B cell (primary cell): ENCODE results near the gene TOMM40L. TPM values are rescaled to one million over a fixed set of nuclear protein-coding genes. Genes with fewer than 3 reads are reported as not detected.

Experiments used
- ATAC-seq: fragments of 200-7000 bp; cut with Tn5 transposase; one replicate; pipeline ENCODE4 v1.10.0; 2021; ENCODE audit warnings: low read depth, mild to moderate bottlenecking, moderate number of reproducible peaks, moderate library complexity
- CTCF ChIA-PET: fragments of 350-600 bp; sonication (Branson Sonifier 250); formaldehyde crosslinking; loops from one replicate; lab custom pipeline; 2021; ENCODE audit warnings: antibody characterized with exemption, inconsistent platforms; lab: Charles Lee
- POLR2A ChIA-PET: fragments of 350-600 bp; sonication (Branson Sonifier 250); formaldehyde crosslinking; loops from one replicate; lab custom pipeline; 2021; ENCODE audit warnings: antibody characterized with exemption; lab: Charles Lee
- DNase-seq: peaks from one replicate; pipeline ENCODE4 v3.0.0; 2013
- H2AFZ ChIP-seq: 2 replicates; pipeline ENCODE4 v1.6.1; 2012; ENCODE audit warnings: mild to moderate bottlenecking, low read depth, low read length; ENCODE audit not compliant: insufficient read depth, poor library complexity, severe bottlenecking
- H3K27ac ChIP-seq, 2 donors: 1 replicate in 1 of 2; 2 replicates in 1 of 2; pipeline ENCODE4 v1.5.1; 2012 to 2013; ENCODE audit warnings: low read length in 2 of 2, mild to moderate bottlenecking in 2 of 2, moderate library complexity in 1 of 2
- H3K27me3 ChIP-seq, 4 experiments: fragments of 200-600 bp in 1 of 4; sonication (generic) in 1 of 4; replicated peaks in 1 of 4; 1 replicate in 2 of 4; 2 replicates in 2 of 4; pipeline versions ENCODE4 v1.6.1 to v1.7.0; 2013 to 2016; ENCODE audit warnings: low read length in 3 of 4, mild to moderate bottlenecking in 2 of 4, mixed read lengths in 1 of 4, moderate library complexity in 1 of 4; ENCODE audit not compliant: insufficient read depth in 4 of 4, control insufficient read depth in 3 of 4; ENCODE audit errors: control extremely low read depth in 1 of 4
- H3K36me3 ChIP-seq, 2 experiments: replicated peaks in 1 of 2; 1 replicate in 1 of 2; 2 replicates in 1 of 2; pipeline versions ENCODE4 v1.6.1 to v1.7.1; 2013; ENCODE audit warnings: low read length in 1 of 2; ENCODE audit not compliant: insufficient read depth in 2 of 2, control insufficient read depth in 1 of 2; ENCODE audit errors: control extremely low read depth in 1 of 2, extremely low read depth in 1 of 2
- H3K4me1 ChIP-seq, 2 donors: fragments of 200-600 bp in 1 of 2; sonication (generic) in 1 of 2; 1 replicate in 1 of 2; 2 replicates in 1 of 2; pipeline versions ENCODE4 v1.5.1 to v1.6.1; 2013 to 2017; ENCODE audit warnings: low read length in 2 of 2; ENCODE audit not compliant: control insufficient read depth in 2 of 2, insufficient read depth in 2 of 2
- H3K4me2 ChIP-seq: replicated peaks from 2 replicates; pipeline ENCODE3; 2012; ENCODE audit warnings: mild to moderate bottlenecking, low read depth, low read length; ENCODE audit not compliant: poor library complexity, severe bottlenecking
- H3K4me3 ChIP-seq, 5 experiments: fragments of 200-600 bp in 1 of 5; sonication (generic) in 1 of 5; 1 replicate in 3 of 5; 2 replicates in 2 of 5; pipeline versions ENCODE4 v1.5.1 to v1.7.0; 2011 to 2016; ENCODE audit warnings: low read length in 4 of 5, mild to moderate bottlenecking in 4 of 5, low read depth in 2 of 5, control low read depth in 1 of 5, moderate library complexity in 1 of 5; ENCODE audit not compliant: insufficient read depth in 1 of 5; ENCODE audit errors: control extremely low read depth in 1 of 5, extremely low read depth in 1 of 5
- H3K79me2 ChIP-seq: fragments of 200-600 bp; sonication (generic); one replicate; pipeline ENCODE4 v1.6.0; 2016; ENCODE audit warnings: low read length; ENCODE audit not compliant: control insufficient read depth, insufficient read depth
- H3K9ac ChIP-seq: fragments of 200-600 bp; sonication (generic); 2 replicates; pipeline ENCODE4 v1.6.1; 2017; ENCODE audit warnings: mild to moderate bottlenecking, low read length, moderate library complexity
- H3K9me3 ChIP-seq, 3 donors: one replicate each; pipeline versions ENCODE4 v1.6.1 to v1.7.1; 2013; ENCODE audit warnings: low read length in 2 of 3; ENCODE audit not compliant: control insufficient read depth in 2 of 3, insufficient read depth in 1 of 3; ENCODE audit errors: control extremely low read depth in 1 of 3
- H4K20me1 ChIP-seq: 2 replicates; pipeline ENCODE4 v1.6.0; 2012; ENCODE audit warnings: mild to moderate bottlenecking, low read length; ENCODE audit not compliant: insufficient read depth, control insufficient read depth, poor library complexity, severe bottlenecking
- H3K27ac Mint-ChIP-seq: one replicate; pipeline ENCODE4 v1.8.0; 2021; ENCODE audit warnings: mixed read lengths
- H3K27me3 Mint-ChIP-seq: one replicate; pipeline ENCODE4 v1.8.0; 2021; ENCODE audit warnings: mixed read lengths
- H3K4me1 Mint-ChIP-seq: one replicate; pipeline ENCODE4 v1.8.0; 2021; ENCODE audit warnings: mixed read lengths
- H3K4me3 Mint-ChIP-seq: one replicate; pipeline ENCODE4 v1.8.0; 2021; ENCODE audit warnings: mixed read lengths
- H3K9me3 Mint-ChIP-seq: one replicate; pipeline ENCODE4 v1.8.0; 2022; ENCODE audit warnings: mixed read lengths; ENCODE audit not compliant: insufficient read depth
- EZH2 ChIP-seq: IDR thresholded peaks from 2 replicates; pipeline ENCODE4 v1.6.1; 2012; ENCODE audit warnings: borderline replicate concordance, low read depth, mild to moderate bottlenecking, moderate library complexity, low read length; ENCODE audit not compliant: insufficient read depth, poor library complexity, severe bottlenecking
- WGBS: methylation state at CpG from one replicate; pipeline ENCODE4 v1.1.5; 2013; ENCODE audit warnings: missing lambda C conversion rate; ENCODE audit not compliant: insufficient coverage; 5-methylcytosine and 5-hydroxymethylcytosine counted together
- intact Hi-C: fragments of 100-400 bp; cut with micrococcal nuclease; formaldehyde crosslinking; loops from one replicate; pipeline ENCODE4 v1.10.0; 2022
- polyA plus RNA-seq: library from polyadenylated mRNA; depleted of rRNA; stranded (reverse); fragments of >200 nt; gene quantifications from 2 replicates; pipeline ENCODE4 v1.2.3, GENCODE V29; 2012
- total RNA-seq, 2 donors: library from RNA; stranded (reverse); fragments of 120-200 nt in 1 of 2; gene quantifications; 1 replicate in 1 of 2; 2 replicates in 1 of 2; pipeline versions ENCODE4 v1.2.3 to v1.2.4, GENCODE V29; 2013 to 2022
- TF ChIP-seq, protein P1 (sequence below): fragments of 200-600 bp; IDR thresholded peaks from one replicate; pipeline ENCODE4 v1.8.0; 2022; ENCODE audit warnings: antibody characterized with exemption, mild to moderate bottlenecking

Gene TOMM40L
- total and polyA plus RNA-seq, 2 donors (not counting 1 experiment from before 2014, with no cell fraction given), result 6.5 to 9.2 TPM

GRCh38 chr1:161273402-161273801 is 47.5 kb downstream of the TOMM40L start:
- ChIA-PET POLR2A (interaction anchor here (0.5 kb wide), 1 partner anchor 236 kb away, joined by 3 read pairs; no protein-coding TSS in a partner anchor), CTCF (interaction anchor here (1.1 to 1.3 kb wide), 2 partner anchors 14 to 18 kb away, joined by 3 to 5 read pairs; no protein-coding TSS in a partner anchor)
- H3K4me3 ChIP-seq, result no peak overlapping the region
- no peak overlapping the region for H3K9ac ChIP-seq
- no peaks in the 10 kb centered on the region for H3K79me2 ChIP-seq
- no peak overlapping the region for H2AFZ ChIP-seq
- ATAC-seq (no peak), DNase-seq (no peak)
- Mint-ChIP-seq H3K27ac (no peak overlapping the region), H3K27me3 (peaks cover 22% of the 10 kb centered on the region), H3K9me3 (no peaks in the 10 kb centered on the region), H3K4me3 (no peak overlapping the region), H3K4me1 (no peaks in the 10 kb centered on the region)
- intact Hi-C loops, result no loop called here
- no peak overlapping the region for H3K4me2 ChIP-seq
- no peaks in the 10 kb centered on the region for H3K36me3 ChIP-seq
- no peaks in the 10 kb centered on the region for H3K4me1 ChIP-seq
- no peaks in the 10 kb centered on the region for H4K20me1 ChIP-seq
- H3K27ac ChIP-seq, result no peak overlapping the region
- TF ChIP-seq EZH2, result no peak
- TF ChIP-seq, protein P1, sequence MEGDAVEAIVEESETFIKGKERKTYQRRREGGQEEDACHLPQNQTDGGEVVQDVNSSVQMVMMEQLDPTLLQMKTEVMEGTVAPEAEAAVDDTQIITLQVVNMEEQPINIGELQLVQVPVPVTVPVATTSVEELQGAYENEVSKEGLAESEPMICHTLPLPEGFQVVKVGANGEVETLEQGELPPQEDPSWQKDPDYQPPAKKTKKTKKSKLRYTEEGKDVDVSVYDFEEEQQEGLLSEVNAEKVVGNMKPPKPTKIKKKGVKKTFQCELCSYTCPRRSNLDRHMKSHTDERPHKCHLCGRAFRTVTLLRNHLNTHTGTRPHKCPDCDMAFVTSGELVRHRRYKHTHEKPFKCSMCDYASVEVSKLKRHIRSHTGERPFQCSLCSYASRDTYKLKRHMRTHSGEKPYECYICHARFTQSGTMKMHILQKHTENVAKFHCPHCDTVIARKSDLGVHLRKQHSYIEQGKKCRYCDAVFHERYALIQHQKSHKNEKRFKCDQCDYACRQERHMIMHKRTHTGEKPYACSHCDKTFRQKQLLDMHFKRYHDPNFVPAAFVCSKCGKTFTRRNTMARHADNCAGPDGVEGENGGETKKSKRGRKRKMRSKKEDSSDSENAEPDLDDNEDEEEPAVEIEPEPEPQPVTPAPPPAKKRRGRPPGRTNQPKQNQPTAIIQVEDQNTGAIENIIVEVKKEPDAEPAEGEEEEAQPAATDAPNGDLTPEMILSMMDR, result no peak
- no peaks in the 10 kb centered on the region for H3K9me3 ChIP-seq
- WGBS, result 78% methylated on average over 1 of the region's 3 CpGs
- H3K27me3 ChIP-seq, result peaks cover 0 to 2% (median 0%) of the 10 kb centered on the region in 4 experiments

- H3K9ac ChIP-seq, result no peak overlapping the region
- no peak overlapping the region for H2AFZ ChIP-seq
- ATAC-seq, result no peak
- WGBS, result no CpG with 5 or more reads among the region's 3 CpGs
- H3K36me3 ChIP-seq, result no peaks in the 10 kb centered on the region
- no peak overlapping the region for H3K27ac ChIP-seq
- ChIA-PET POLR2A (interaction anchor here (0.7 kb wide), 1 partner anchor 525 kb away, joined by 5 read pairs; no protein-coding TSS in a partner anchor), CTCF (interaction anchor here (1.1 kb wide), 1 partner anchor 13 kb away, joined by 3 read pairs; no protein-coding TSS in a partner anchor)
- H3K27me3 Mint-ChIP-seq, result peaks cover 30% of the 10 kb centered on the region
- no peak overlapping the region for H3K4me3 Mint-ChIP-seq
- TF ChIP-seq, protein P1, result no peak
- no peak for TF ChIP-seq EZH2
- no peak for DNase-seq
- H3K4me1 ChIP-seq, result no peaks in the 10 kb centered on the region
- no peaks in the 10 kb centered on the region for H3K9me3 Mint-ChIP-seq
- no peaks in the 10 kb centered on the region for H4K20me1 ChIP-seq
- H3K27me3 ChIP-seq, result peaks cover 0 to 2% (median 0%) of the 10 kb centered on the region in 4 experiments
- H3K9me3 ChIP-seq, result no peaks in the 10 kb centered on the region
- intact Hi-C loops, result no loop called here
- H3K79me2 ChIP-seq, result no peaks in the 10 kb centered on the region
- H3K4me2 ChIP-seq, result no peak overlapping the region
- H3K4me3 ChIP-seq, result no peak overlapping the region
- no peaks in the 10 kb centered on the region for H3K4me1 Mint-ChIP-seq
- H3K27ac Mint-ChIP-seq, result no peak overlapping the region
These were observed 49.0 kb downstream of the TOMM40L start for GRCh38 chr1:161274874-161275273.
